BJ (cell line): ENCODE results near the gene INHBA. TPM values are rescaled to one million over a fixed set of nuclear protein-coding genes. Genes with fewer than 3 reads are reported as not detected.

ENCODE experiments used
- CTCF ChIA-PET: fragments of 350-600 bp; formaldehyde crosslinking; extraction: SDS; loops from one replicate; lab custom pipeline; 2021; ENCODE audit warnings: antibody characterized with exemption, inconsistent platforms; lab: Yijun Ruan, JAX
- POLR2A ChIA-PET: fragments of 300-600 bp; sonication (Branson Sonifier 250); formaldehyde crosslinking; extraction: SDS; loops from one replicate; lab custom pipeline; 2021; ENCODE audit warnings: antibody characterized with exemption; lab: Charles Lee
- DNase-seq: peaks from one replicate; pipeline ENCODE4 v3.0.0-alpha.2; 2011; ENCODE audit warnings: low read depth
- H3K27me3 ChIP-seq: 2 replicates; pipeline ENCODE4 v1.6.0; 2011; ENCODE audit warnings: low read length; ENCODE audit not compliant: control insufficient read depth, insufficient read depth
- H3K36me3 ChIP-seq: 2 replicates; pipeline ENCODE4 v1.5.1; 2011; ENCODE audit warnings: low read length; ENCODE audit not compliant: control insufficient read depth, insufficient read depth
- H3K4me3 ChIP-seq: 2 replicates; pipeline ENCODE4 v1.5.1; 2011; ENCODE audit warnings: low read depth, mild to moderate bottlenecking, control low read depth, low read length
- polyA plus RNA-seq: library from polyadenylated mRNA; depleted of rRNA; stranded (reverse); fragments of >200 nt; gene quantifications from 2 replicates; pipeline ENCODE4 v1.2.3, GENCODE V29; 2011
- TF ChIP-seq, protein P1 (sequence below): IDR thresholded peaks from 2 replicates; pipeline ENCODE4 v1.5.1; 2011; ENCODE audit warnings: low read depth, mild to moderate bottlenecking, control low read depth, inconsistent platforms, low read length, moderate library complexity; ENCODE audit not compliant: insufficient read depth

Gene INHBA
- polyA plus RNA-seq, 1 experiment, result 33.4 TPM

DNA sequence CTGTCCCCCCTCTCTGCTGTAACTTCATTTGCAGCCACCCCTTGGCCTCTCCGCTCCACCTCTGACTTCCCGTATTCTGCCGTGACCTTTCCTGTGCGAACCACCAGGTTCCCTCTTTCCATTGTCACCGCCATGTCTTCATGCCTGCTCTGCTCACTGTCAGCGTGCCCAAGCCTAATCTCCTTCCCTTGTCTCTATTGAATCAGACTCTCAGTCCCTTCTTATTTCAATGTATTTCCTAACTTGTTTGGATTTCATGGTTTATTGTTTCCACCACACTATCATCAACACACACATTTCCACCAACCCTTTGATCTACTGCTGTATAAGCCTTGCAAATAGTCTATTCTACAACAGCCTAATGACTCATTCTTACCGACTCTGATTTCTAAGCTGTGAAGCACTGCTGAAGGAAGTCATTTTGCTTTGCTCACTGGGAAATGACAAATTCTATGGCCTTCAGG lies 30.0 kb upstream of the INHBA start:
- TF ChIP-seq, protein P1, sequence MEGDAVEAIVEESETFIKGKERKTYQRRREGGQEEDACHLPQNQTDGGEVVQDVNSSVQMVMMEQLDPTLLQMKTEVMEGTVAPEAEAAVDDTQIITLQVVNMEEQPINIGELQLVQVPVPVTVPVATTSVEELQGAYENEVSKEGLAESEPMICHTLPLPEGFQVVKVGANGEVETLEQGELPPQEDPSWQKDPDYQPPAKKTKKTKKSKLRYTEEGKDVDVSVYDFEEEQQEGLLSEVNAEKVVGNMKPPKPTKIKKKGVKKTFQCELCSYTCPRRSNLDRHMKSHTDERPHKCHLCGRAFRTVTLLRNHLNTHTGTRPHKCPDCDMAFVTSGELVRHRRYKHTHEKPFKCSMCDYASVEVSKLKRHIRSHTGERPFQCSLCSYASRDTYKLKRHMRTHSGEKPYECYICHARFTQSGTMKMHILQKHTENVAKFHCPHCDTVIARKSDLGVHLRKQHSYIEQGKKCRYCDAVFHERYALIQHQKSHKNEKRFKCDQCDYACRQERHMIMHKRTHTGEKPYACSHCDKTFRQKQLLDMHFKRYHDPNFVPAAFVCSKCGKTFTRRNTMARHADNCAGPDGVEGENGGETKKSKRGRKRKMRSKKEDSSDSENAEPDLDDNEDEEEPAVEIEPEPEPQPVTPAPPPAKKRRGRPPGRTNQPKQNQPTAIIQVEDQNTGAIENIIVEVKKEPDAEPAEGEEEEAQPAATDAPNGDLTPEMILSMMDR, result no peak
- ChIA-PET POLR2A (no interaction called here), CTCF (interaction anchor here (1.0 to 1.6 kb wide), 5 partner anchors 24 to 208 kb away, joined by 3 to 6 read pairs (median 4); no protein-coding TSS in a partner anchor)
- H3K36me3 ChIP-seq, result no peaks in the 10 kb centered on the region
- no peaks in the 10 kb centered on the region for H3K27me3 ChIP-seq
- DNase-seq, result no peak
- H3K4me3 ChIP-seq, result no peak overlapping the region

DNA sequence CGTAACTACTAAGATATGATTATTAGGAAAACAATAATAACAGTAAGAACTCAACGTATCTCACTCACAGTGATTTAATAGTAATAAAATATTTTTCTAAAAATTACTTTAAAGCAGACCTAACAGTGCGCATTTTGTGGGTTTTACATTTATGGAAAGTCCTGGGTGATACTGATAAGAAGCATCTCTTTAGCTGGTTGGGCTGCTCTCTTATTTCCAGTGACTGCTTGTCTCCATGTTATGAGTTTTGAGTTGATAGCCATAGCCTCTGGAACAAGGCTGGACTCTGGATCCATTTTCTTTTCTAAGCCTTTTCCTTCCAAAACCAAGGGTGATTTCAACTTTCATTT lies 29.5 kb upstream of the INHBA start:
- TF ChIP-seq, protein P1, result no peak
- no peaks in the 10 kb centered on the region for H3K36me3 ChIP-seq
- ChIA-PET CTCF (interaction anchor here (0.9 to 1.6 kb wide), 6 partner anchors 23 to 1500 kb away, joined by 3 to 6 read pairs (median 4); no protein-coding TSS in a partner anchor), POLR2A (no interaction called here)
- no peak overlapping the region for H3K4me3 ChIP-seq
- H3K27me3 ChIP-seq, result no peaks in the 10 kb centered on the region
- no peak for DNase-seq

DNA sequence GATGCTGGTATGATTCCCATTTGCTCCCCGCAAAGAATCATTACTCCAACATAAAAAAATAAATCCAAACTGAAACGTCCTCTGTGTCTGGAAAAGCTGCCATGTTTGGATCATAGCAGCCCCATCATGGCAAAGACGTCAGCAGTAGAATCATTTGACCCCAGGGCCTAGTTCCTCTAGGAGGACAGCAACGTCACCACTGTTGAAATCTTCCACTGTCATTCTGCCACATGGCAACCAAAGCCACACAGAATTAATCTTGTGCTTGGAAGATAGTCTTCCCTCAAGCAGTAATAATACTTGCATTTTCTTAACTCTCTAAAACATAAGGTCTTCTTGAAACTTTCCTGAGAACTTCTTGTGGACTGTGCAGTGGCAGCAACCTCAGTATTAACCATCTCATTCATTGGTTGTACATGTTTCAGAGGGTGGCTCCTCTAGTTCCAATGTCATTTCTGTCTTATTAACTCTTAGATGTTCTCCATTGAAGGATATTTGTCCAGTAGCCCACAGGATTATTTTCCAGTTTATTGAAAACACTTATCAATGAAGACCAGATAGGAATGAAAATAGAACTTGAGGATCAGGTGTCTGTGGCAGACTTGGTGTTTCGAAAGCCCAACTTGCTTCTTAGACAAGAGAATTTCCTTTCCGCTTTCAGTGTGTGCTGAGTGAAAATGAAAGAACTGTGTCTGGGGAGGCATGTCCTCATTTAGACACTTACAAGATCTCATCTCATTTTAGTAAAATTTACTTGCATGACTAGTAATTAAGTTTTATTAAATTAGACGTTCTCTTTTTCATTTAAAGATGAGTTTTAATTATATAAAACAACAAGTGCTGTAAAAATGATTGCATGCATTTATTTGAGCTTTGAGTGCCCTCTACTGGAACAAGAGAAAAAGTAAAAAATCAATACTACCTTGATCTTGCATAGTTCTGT lies 28.9 kb upstream of the INHBA start:
- ChIA-PET CTCF (interaction anchor here (0.9 to 1.6 kb wide), 6 partner anchors 23 to 1500 kb away, joined by 3 to 6 read pairs (median 4); no protein-coding TSS in a partner anchor), POLR2A (no interaction called here)
- TF ChIP-seq, protein P1, result peak; percentile 31; the same call in 1 of the 2 replicates
- H3K4me3 ChIP-seq, result no peak overlapping the region
- no peaks in the 10 kb centered on the region for H3K36me3 ChIP-seq
- no peaks in the 10 kb centered on the region for H3K27me3 ChIP-seq
- no peak for DNase-seq

DNA sequence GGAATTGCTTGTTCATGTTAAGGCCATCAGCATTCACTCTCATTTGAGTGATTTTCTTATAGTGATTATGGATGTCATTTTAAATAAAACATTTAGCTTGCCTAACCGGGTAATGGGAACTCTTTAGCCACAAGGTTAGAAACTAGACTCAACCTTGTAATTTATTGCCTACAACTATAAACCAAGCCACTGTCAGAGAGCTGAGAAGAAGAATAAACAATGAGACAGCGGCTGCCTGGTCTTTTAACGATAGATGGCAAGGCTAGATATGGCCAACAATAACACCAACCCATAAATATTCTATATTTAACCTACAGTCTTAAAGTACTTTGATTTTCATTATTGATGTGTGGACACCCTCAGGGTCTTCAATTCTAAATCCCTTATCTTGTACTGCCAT lies 27.8 kb upstream of the INHBA start:
- ChIA-PET CTCF (no interaction called here), POLR2A (no interaction called here)
- H3K36me3 ChIP-seq, result no peaks in the 10 kb centered on the region
- TF ChIP-seq, protein P1, result no peak
- no peaks in the 10 kb centered on the region for H3K27me3 ChIP-seq
- H3K4me3 ChIP-seq, result no peak overlapping the region
- DNase-seq, result no peak

DNA sequence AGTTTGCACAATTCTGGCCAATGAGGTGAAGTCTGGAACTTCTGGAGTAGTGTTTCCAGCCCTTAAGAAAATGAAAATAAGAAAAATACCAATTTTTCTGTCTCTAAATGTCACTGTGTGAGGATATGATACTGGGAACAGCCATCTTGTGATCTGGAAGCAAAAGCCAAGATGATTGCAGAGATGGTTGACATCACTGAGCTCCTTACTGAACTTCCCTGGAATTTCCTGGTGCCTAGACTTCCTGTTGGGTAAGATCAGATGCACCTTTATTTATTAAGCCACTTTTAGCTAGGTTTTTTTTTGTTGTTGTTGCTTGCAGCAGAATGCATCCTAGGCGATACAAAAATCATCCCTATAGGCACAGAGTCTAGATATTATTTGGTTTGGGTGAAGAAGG lies 27.3 kb upstream of the INHBA start:
- no peak for DNase-seq
- Histone ChIP-seq H3K36me3 (no peaks in the 10 kb centered on the region), H3K27me3 (no peaks in the 10 kb centered on the region), H3K4me3 (no peak overlapping the region)
- POLR2A ChIA-PET, result interaction anchor here (0.6 kb wide), 1 partner anchor 1490 kb away, joined by 3 read pairs; no protein-coding TSS in a partner anchor
- TF ChIP-seq, protein P1, result no peak
- CTCF ChIA-PET, result interaction anchor here (0.7 kb wide), 2 partner anchors 13 to 157 kb away, joined by 3 to 5 read pairs; no protein-coding TSS in a partner anchor
